GM03348 (cell line): Measurements from ENCODE around the gene TMEM107.

Experiments used
- DNase-seq: peaks from one replicate; pipeline ENCODE4 v3.0.0; 2012; ENCODE audit warnings: low spot score

The TMEM107 gene

GRCh38 chr17:8162233-8162996, 13.8 kb downstream of the TMEM107 start, which contains the start of gene VAMP2:
VAMP2 (minus strand) TSS chr17:8162948; CDS start chr17:8162879, 69 bp downstream.
- peak; percentile 85 for DNase-seq

DNA sequence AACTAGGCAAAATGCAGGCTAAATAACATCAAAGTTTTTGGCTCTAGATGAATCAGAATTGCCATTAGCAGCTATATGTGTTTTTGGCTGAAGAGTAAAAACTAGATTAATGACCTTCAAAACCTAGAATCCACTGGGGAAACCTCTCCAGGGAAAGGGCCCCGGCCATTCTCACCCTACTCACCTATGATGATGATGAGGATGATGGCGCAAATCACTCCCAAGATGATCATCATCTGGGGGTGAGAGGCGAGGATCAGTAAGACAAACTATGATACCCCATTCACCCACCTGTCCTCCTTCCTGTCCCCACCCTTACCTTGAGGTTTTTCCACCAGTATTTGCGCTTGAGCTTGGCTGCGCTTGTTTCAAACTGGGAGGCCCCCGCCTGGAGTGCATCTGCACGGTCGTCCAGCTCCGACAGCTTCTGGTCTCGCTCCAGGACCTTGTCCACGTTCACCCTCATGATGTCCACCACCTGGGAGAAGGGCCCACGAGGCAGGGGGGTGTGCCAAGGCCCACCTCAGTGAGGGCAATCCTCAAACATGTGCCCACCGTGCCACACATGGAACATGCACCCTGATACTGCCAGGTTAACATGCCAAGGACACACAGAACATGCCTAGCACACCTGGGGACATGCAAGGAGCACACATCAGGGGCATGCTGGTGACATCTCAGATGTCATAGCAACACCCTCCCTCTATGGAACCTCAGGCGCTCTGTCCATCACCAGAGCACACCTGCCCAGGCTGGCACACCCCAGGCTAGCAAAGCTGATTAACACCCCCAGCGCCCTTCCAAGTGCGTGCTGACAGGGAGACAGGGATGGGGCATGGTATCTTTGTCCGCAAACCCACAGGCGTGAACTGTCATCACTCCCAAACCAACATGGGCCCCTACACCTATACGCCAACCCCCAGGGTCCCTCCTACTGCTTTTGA, 14.6 kb downstream of the TMEM107 start:
- DNase-seq: no peak

GRCh38 chr17:8160741-8161221, 15.4 kb downstream of the TMEM107 start:
- no peak for DNase-seq

DNA sequence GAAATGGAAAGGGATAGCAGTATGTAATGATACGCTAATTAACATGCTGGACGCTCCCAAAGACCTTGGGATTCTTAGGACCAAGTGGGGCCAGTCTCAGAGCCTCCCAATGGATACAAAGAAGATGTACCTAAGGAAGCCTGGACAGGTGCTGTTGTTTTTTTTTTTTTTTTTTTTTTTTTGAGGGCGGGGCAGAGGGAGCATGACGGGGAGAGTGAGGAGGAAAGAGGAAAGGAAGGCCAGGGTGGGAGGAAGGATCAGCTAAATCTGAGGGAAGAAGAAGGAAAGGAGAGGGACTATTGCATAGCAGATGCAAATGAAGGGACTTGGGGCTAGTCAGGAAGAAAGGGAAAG, 16.0 kb downstream of the TMEM107 start:
- DNase-seq: no peak

GRCh38 chr17:8159459-8160223, 16.5 kb downstream of the TMEM107 start:
- no peak for DNase-seq

DNA sequence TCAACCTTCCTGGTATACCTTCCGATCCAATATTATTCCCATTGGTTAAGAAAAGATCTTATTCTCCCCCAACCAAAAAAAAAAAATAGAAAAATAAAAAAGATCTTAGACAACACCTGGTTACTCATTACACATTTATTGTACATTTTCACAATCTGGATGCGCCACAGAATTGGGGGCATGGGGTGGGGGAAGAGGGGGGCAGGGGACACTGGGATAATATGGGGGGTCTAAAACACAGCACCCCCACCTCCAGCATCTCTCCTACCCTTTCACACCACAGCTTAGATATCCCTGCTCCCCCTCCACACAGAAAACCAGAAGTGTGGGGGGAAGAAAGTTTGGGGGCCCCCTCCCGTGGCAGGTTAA, 17.2 kb downstream of the TMEM107 start:
- DNase-seq: no peak

- DNase-seq: peak; percentile 83
Observed at GRCh38 chr17:8158267-8159031, 17.7 kb downstream of the TMEM107 start.

DNA sequence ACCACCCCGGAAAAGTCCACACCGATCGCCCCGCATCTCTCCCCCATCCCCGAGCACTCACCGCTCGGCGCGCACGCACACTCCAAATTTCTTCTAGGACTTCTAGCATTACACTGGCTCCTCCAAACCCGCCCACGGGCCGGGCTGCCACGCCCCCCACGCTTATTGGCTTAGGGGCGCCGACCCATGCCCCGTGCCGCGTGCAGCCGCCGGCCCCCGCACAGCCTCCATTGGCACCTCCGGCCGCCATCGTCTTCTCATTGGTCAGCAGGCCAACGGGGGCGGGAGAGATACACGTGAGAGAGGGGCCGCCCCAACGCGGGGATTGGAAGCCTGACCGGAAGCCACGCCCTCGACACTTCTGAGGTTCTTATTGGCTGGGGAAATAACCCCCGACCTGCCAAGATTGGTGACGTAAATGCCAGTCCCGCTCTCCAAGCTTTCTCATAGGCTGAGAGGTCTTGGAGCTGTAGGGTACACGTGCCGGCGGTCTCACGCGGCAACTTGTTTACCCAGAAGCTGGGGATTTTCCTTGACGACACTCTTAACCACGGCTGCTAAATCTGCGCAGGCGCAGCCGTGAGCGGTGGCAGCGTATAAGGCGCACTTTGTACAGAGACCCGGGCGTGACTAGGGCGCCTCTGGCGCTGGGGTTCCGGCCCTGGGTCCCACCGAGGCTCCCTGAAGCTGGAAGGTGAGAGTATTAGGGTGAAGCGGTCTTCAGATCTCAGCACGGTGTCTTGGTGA, 19.8 kb downstream of the TMEM107 start:
- DNase-seq: peak; percentile 97

- DNase-seq: no peak
Observed at GRCh38 chr17:8155996-8156245, 20.3 kb downstream of the TMEM107 start.

GRCh38 chr17:8155231-8155995, 20.8 kb downstream of the TMEM107 start:
- DNase-seq: no peak

GRCh38 chr17:8154608-8155155, 21.5 kb downstream of the TMEM107 start:
- no peak for DNase-seq

DNA sequence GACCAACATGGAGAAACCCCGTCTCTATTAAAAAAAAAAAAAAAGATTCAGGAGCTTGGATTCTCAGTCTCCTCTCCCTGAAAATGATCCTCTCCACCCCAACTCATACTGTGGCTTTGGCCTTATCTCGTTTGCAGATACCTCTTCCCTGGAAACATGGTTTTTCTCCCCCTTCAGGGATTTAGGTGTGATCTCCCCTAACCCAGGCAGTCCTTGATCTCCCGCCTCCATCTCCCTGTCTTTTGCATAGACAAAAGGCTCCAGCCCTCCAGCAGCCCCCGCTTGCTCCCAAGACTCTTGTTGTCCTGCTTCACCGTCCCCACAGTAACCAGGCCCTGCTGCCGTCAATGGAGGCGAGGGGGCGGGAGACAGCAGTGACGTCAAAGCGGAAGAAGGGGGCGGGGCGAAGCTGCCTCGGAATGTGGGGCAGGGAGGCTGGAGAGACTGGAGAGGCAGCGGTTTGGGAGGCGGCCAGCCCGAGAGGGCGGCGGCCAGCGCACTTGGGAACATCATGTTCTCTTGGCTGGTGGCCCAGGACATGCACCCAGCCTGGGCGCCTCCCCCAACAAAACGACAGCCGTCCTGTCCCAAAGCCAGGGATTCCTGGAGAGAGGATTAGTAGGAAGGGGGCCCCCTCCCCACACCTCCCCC, 22.1 kb downstream of the TMEM107 start:
- DNase-seq: peak; percentile 93

- DNase-seq: peak; percentile 83
Observed at GRCh38 chr17:8153525-8153956, 22.6 kb downstream of the TMEM107 start.

DNA sequence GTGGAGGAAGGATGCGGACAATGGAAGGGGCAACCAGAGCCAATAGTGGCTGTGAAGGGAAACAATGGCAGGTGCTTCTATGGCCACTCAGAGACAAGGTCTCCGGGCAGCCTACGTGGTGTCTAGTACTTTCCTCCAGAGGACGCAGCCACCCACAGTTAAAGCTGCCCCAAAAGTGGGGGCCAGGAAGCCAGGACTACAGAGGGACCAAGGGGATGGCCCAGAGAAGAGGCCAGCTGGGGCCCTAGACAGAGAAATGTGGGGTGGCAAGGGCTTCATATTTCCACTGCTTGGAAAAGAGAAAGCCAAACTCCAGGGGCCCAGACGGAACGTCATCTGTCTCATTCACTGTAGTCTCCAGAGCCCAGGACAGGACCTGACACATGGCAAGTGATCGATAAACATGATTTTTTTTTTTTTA, 23.1 kb downstream of the TMEM107 start:
- DNase-seq: no peak

DNA sequence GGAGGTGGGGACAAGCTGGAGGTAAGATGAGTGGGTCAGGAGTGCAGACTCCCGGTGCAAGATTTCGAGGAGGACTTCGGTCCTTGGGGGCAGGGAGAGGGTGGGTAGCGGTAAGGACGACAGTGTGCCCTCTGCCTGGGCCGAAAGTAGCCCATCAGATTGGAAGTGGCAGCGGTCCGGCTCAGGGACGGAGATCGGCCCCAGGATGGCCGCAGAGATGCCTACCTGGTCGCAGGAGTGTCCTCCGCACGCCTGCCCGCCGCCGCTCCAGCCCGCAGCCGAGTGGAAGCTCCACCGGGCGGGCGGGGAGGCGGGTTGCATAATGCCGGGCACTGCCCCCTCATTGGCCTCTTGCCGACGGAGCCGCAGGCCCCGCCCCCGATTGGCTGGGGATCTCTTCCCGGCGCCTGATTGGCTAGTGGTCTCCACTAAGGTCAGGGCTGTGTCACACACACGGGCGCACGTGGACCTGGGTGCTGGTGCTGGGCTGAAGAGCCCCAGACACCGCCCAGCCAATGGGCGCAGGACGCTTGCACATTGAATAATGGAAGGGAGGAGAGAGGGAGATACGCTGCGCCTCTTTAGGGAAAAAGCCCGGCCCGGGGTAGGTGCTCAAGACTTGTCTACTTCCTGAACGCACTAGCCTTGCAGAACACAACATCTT, 23.9 kb downstream of the TMEM107 start, which contains the start of gene PER1:
Gene PER1 (minus strand): TSS at position 293 of the 664 bp plus-strand sequence. CDS start 1,698 bp downstream, outside the sequence.
- DNase-seq: peak; percentile 96

GRCh38 chr17:8151641-8152111, 24.5 kb downstream of the TMEM107 start:
- peak; percentile 64 for DNase-seq

GRCh38 chr17:8151120-8151640, 25.0 kb downstream of the TMEM107 start:
- DNase-seq: peak; percentile 90
